Effector CD8-positive, alpha-beta T cell (primary cell): ENCODE measurements around the gene CD36.

ENCODE experiments used
- DNase-seq: peaks from one replicate; lab custom pipeline; 2025; lab: John Stamatoyannopoulos, UW

CD36 gene

DNA sequence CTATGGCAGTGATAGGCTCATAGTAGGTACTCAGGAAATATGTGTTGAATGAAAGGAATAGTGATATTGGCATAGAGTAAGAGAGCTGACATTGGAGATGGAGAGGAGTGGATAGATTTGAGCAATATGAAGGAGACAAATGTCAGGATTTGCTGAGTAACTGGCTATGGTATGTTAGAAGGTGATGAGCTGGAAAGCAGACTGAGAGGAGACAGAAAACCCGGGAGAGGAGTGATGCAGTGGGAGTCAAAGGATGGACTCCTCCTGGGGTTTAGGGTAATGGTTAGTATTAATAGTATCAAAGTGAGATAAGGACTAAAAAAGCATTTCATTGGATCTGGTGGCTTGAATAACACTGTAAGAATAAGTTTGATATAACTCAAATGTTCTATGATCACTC, 64.8 kb downstream of the CD36 start:
- no peak for DNase-seq

DNA sequence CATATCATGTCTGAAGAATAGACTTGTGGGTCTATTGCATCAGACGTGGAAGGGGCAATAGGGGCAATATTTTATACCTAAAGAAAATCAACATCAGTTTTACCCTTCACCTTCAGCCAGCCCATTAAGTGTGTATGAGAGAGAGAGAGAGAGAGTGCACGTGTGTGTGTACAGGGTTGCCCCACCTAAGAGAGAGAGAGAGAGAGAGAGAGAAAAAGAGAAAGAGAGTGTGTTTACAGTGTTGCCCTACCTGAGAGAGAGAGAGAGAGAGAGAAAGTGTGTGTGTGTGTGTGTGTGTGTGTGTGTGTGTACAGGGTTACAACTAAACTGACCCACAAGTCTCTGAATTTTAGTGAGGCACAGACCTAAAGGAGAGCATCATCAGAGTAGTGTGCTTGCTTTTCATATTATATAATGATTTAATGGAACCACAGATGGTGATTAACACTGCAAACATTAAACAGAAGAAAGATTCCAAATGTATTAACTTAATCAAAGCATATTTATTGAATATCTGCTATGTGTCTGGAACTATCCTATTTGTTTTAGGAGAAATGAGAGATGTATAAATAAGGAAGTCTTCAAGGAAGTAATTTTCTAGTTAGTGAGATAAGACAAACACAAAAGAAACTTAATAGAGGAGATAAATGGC, 66.8 kb downstream of the CD36 start:
- DNase-seq = no peak

- DNase-seq = no peak
Measured at GRCh38 chr7:80707318-80707717, 68.9 kb downstream of the CD36 start.

GRCh38 chr7:80708123-80708522, 69.7 kb downstream of the CD36 start:
- no peak for DNase-seq

- no peak for DNase-seq
Measured at GRCh38 chr7:80711531-80711930, 73.1 kb downstream of the CD36 start.

GRCh38 chr7:80719261-80719660, 80.8 kb downstream of the CD36 start:
- DNase-seq = no peak

GRCh38 chr7:80720146-80720545, 81.7 kb downstream of the CD36 start:
- no peak for DNase-seq

- no peak for DNase-seq
Measured at GRCh38 chr7:80721883-80722615, 83.6 kb downstream of the CD36 start.

GRCh38 chr7:80722616-80723195, 84.3 kb downstream of the CD36 start:
- no peak for DNase-seq

GRCh38 chr7:80724249-80724871, 85.9 kb downstream of the CD36 start:
- no peak for DNase-seq

- DNase-seq = no peak
Measured at GRCh38 chr7:80725181-80725611, 86.8 kb downstream of the CD36 start.
